ENCODE results near the gene IDI1.

DNA sequence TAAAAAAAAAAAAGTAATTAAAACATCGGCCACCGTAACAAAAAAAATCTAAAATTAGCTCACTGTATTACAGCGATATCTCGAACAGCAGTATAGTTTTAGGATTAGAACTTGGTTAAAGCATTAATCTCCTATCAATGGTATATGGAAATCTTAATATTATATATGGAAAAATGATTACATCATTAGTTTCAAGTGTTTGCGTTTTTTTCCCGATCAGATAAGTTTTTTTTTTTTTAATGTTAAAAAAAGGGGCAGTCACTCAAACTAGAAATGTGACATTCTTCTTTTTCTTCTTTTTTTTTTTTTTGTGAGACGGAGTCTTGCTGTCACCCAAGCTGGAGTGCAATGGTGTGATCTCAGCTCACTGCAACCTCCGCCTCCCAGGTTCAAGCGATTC lies 7.4 kb downstream of the IDI1 start:
- TF ChIP-seq, protein P1, sequence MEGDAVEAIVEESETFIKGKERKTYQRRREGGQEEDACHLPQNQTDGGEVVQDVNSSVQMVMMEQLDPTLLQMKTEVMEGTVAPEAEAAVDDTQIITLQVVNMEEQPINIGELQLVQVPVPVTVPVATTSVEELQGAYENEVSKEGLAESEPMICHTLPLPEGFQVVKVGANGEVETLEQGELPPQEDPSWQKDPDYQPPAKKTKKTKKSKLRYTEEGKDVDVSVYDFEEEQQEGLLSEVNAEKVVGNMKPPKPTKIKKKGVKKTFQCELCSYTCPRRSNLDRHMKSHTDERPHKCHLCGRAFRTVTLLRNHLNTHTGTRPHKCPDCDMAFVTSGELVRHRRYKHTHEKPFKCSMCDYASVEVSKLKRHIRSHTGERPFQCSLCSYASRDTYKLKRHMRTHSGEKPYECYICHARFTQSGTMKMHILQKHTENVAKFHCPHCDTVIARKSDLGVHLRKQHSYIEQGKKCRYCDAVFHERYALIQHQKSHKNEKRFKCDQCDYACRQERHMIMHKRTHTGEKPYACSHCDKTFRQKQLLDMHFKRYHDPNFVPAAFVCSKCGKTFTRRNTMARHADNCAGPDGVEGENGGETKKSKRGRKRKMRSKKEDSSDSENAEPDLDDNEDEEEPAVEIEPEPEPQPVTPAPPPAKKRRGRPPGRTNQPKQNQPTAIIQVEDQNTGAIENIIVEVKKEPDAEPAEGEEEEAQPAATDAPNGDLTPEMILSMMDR (IDR thresholded peaks at IDR 0.05 in 8 of 11, conservative IDR thresholded peaks at IDR 0.05 in 3 of 11) = no peak
- TF ChIP-seq POLR2AphosphoS5 (IDR thresholded peaks at IDR 0.05) (no peak), POLR2A (IDR thresholded peaks at IDR 0.05) (no peak)
